Loucy (cell line): Measurements from ENCODE around the gene RBP3.

Experiments used
- H2AFZ ChIP-seq: fragments of 200-600 bp; sonication (generic); 2 replicates; pipeline ENCODE4 v1.6.0; 2016; ENCODE audit warnings: antibody characterized with exemption, mild to moderate bottlenecking, low read length, moderate library complexity
- H3F3A ChIP-seq: fragments of 200-600 bp; 2 replicates; pipeline ENCODE4 v1.6.0; 2016; ENCODE audit warnings: antibody characterized with exemption, low read depth, mild to moderate bottlenecking
- H3K27me3 ChIP-seq: fragments of 200-600 bp; sonication (generic); 2 replicates; pipeline ENCODE4 v1.6.1; 2014; ENCODE audit warnings: low read length, mild to moderate bottlenecking; ENCODE audit not compliant: insufficient read depth, poor library complexity, severe bottlenecking
- H3K36me3 ChIP-seq: fragments of 200-600 bp; sonication (generic); 2 replicates; pipeline ENCODE4 v1.6.1; 2016; ENCODE audit warnings: low read length; ENCODE audit not compliant: insufficient read depth
- H3K4me1 ChIP-seq: fragments of 200-600 bp; sonication (generic); 2 replicates; pipeline ENCODE4 v1.5.1; 2014; ENCODE audit warnings: low read length, mild to moderate bottlenecking; ENCODE audit not compliant: insufficient read depth, poor library complexity, severe bottlenecking
- H3K4me2 ChIP-seq: fragments of 200-600 bp; sonication (generic); 2 replicates; pipeline ENCODE4 v1.6.0; 2014; ENCODE audit warnings: antibody characterized with exemption, low read length, low read depth, mild to moderate bottlenecking; ENCODE audit not compliant: poor library complexity, severe bottlenecking
- H3K4me3 ChIP-seq: fragments of 200-600 bp; sonication (generic); 2 replicates; pipeline ENCODE4 v1.5.1; 2014; ENCODE audit warnings: low read length, mild to moderate bottlenecking, mixed read lengths; ENCODE audit not compliant: poor library complexity, severe bottlenecking
- H3K79me2 ChIP-seq: fragments of 200-600 bp; sonication (generic); 2 replicates; pipeline ENCODE4 v1.6.1; 2014; ENCODE audit warnings: low read length; ENCODE audit not compliant: insufficient read depth
- H3K9ac ChIP-seq: fragments of 200-600 bp; sonication (generic); 2 replicates; pipeline ENCODE4 v1.6.0; 2014; ENCODE audit warnings: mild to moderate bottlenecking, low read depth, low read length, moderate library complexity; ENCODE audit not compliant: poor library complexity, severe bottlenecking
- H3K9me2 ChIP-seq: fragments of 200-600 bp; sonication (generic); replicated peaks from 2 replicates; pipeline ENCODE4 v1.6.1; 2016; ENCODE audit warnings: low read depth, low read length, mixed read lengths
- H3K9me3 ChIP-seq: fragments of 200-600 bp; sonication (generic); 2 replicates; pipeline ENCODE4 v1.6.1; 2014; ENCODE audit warnings: mild to moderate bottlenecking, antibody characterized with exemption, low read length, low read depth; ENCODE audit not compliant: insufficient read depth
- H4K20me1 ChIP-seq: fragments of 200-600 bp; sonication (generic); 2 replicates; pipeline ENCODE4 v1.6.0; 2014; ENCODE audit warnings: antibody characterized with exemption, low read length, mild to moderate bottlenecking; ENCODE audit not compliant: insufficient read depth, poor library complexity, severe bottlenecking
- CTCF ChIP-seq: fragments of 200-600 bp; sonication (generic); conservative IDR thresholded peaks from 2 replicates; pipeline ENCODE4 v1.5.1; 2014; ENCODE audit warnings: mild to moderate bottlenecking, antibody characterized with exemption, low read length
- EZH2phosphoT487 ChIP-seq: fragments of 200-600 bp; IDR thresholded peaks from 2 replicates; pipeline ENCODE4 v1.6.1; 2018; ENCODE audit warnings: antibody characterized with exemption, mild to moderate bottlenecking, moderate library complexity, borderline replicate concordance

The RBP3 gene

GRCh38 chr10:47303866-47304265 is 44.3 kb upstream of the RBP3 start:
- Histone ChIP-seq H3K4me3 (no peak overlapping the region), H3K79me2 (peaks cover 5% of the 10 kb centered on the region), H3K27me3 (no peaks in the 10 kb centered on the region), H4K20me1 (no peaks in the 10 kb centered on the region), H3F3A (peaks cover 19% of the 10 kb centered on the region), H3K9me3 (no peaks in the 10 kb centered on the region), H3K9ac (peak overlapping the region; percentile 12), H3K36me3 (no peaks in the 10 kb centered on the region), H2AFZ (no peak overlapping the region), H3K4me2 (no peak overlapping the region), H3K9me2 (no peaks in the 10 kb centered on the region), H3K4me1 (peaks cover 80% of the 10 kb centered on the region)
- TF ChIP-seq CTCF (no peak), EZH2phosphoT487 (no peak)

GRCh38 chr10:47305566-47305965 is 42.6 kb upstream of the RBP3 start:
- TF ChIP-seq EZH2phosphoT487 (no peak), CTCF (no peak)
- H3K27me3 ChIP-seq, result no peaks in the 10 kb centered on the region
- H4K20me1 ChIP-seq, result no peaks in the 10 kb centered on the region
- no peak overlapping the region for H2AFZ ChIP-seq
- peak overlapping the region; percentile 83 for H3K9ac ChIP-seq
- H3K36me3 ChIP-seq, result no peaks in the 10 kb centered on the region
- peaks cover 22% of the 10 kb centered on the region for H3K79me2 ChIP-seq
- H3F3A ChIP-seq, result peaks cover 19% of the 10 kb centered on the region
- peak overlapping the region; percentile 68 for H3K4me2 ChIP-seq
- peaks cover 96% of the 10 kb centered on the region for H3K4me1 ChIP-seq
- peak overlapping the region; percentile 41 for H3K4me3 ChIP-seq
- no peaks in the 10 kb centered on the region for H3K9me2 ChIP-seq
- H3K9me3 ChIP-seq, result no peaks in the 10 kb centered on the region

GRCh38 chr10:47306387-47307210 is 41.6 kb upstream of the RBP3 start:
- no peak for TF ChIP-seq EZH2phosphoT487
- no peak for TF ChIP-seq CTCF
- Histone ChIP-seq H3K9ac (peak overlapping the region; percentile 83), H3K4me3 (peak overlapping the region; percentile 41), H3K36me3 (no peaks in the 10 kb centered on the region), H3K9me3 (no peaks in the 10 kb centered on the region), H3K27me3 (no peaks in the 10 kb centered on the region), H3K4me1 (peaks cover 97% of the 10 kb centered on the region), H3K4me2 (peak overlapping the region; percentile 68), H4K20me1 (no peaks in the 10 kb centered on the region), H3K9me2 (no peaks in the 10 kb centered on the region), H2AFZ (no peak overlapping the region), H3K79me2 (peaks cover 25% of the 10 kb centered on the region), H3F3A (peaks cover 24% of the 10 kb centered on the region)
